Activated CD8-positive, alpha-beta memory T cell treated with anti-CD3 and anti-CD28 coated beads, Interleukin-2, amount 10 ng/mL, durations not matched to agents 7 days and 5 days (primary cell): Measurements from ENCODE around the gene SLC25A31. TPM values are rescaled to one million over a fixed set of nuclear protein-coding genes. Genes with fewer than 3 reads are reported as not detected.

Source experiments
- total RNA-seq, 2 experiments: library from RNA; stranded (reverse); gene quantifications; one replicate each; pipeline ENCODE4 v1.2.3, GENCODE V29; 2021

Gene SLC25A31
- total RNA-seq, 2 experiments from 2014 or later = not detected

Other genes starting within 250 kb of the SLC25A31 start
- gene INTU, start 97.4 kb upstream of the SLC25A31 start, total RNA-seq = under 1 TPM; 0.03 to 0.12 TPM
- gene HSPA4L, start 51.9 kb downstream of the SLC25A31 start, total RNA-seq = 1 to 10 TPM in 1 of 2 experiments, under 1 TPM in 1; 0.15 to 1.3 TPM
- gene PLK4, start 150.5 kb downstream of the SLC25A31 start, total RNA-seq = 10 to 100 TPM; 60.1 to 66.1 TPM
- gene MFSD8, start 234.8 kb downstream of the SLC25A31 start, total RNA-seq = 10 to 100 TPM; 19.9 to 24.6 TPM
- 10 to 100 TPM; 21.0 to 23.7 TPM for gene ABHD18, start 235.0 kb downstream of the SLC25A31 start, total RNA-seq